Measurements from ENCODE around the gene TRAFD1. TPM values are rescaled to one million over a fixed set of nuclear protein-coding genes. Genes with fewer than 3 reads are reported as not detected.

TRAFD1 gene
- total and polyA plus RNA-seq, 2 donors (not counting 3 experiments of a cell fraction or from before 2014, with no cell fraction given) = 20.3 to 24.9 TPM

DNA sequence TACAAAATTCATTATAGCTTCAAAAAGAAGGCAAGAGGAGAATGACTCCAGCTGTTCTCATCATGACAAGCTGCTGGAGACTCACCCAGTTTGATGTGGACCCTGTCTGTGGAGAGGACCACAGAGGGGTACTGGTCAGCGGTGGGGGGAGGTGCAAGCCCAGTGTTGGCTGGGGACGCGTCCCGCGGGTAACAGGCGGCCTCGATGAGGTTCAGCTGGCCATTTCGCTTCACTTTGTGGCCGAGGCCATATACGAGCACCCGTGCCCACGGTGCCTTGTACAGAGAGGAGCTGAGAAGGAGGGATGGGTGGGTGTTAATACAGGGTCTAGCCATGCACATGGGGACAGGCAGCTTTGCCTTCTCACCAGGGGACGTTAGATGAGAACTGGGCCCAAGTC is 67.1 kb downstream of the TRAFD1 start:
- dilution Hi-C loops (cut with MboI; ENCODE audit: extremely low pct_ligation_motif_present, low sequenced_read_pairs) = no loop called here
- no peak overlapping the region for H3K4me2 ChIP-seq (ENCODE audit: insufficient read depth, low read length)
- H3K4me1 ChIP-seq (ENCODE audit: control insufficient read depth, extremely low read depth, insufficient read depth, low read length) = peaks cover 6% of the 10 kb centered on the region
- DNase-seq (ENCODE audit: low read depth, low spot score) (no peak), FAIRE-seq (no peak)
- intact Hi-C loops (cut with micrococcal nuclease) = no loop called here
- ChIA-PET POLR2A (no interaction called here), CTCF (interaction anchor here (1.2 to 11.6 kb wide), 2 partner anchors 11 to 194 kb away, joined by 4 to 253 read pairs; no protein-coding TSS in a partner anchor)
- H3K36me3 ChIP-seq (ENCODE audit: control insufficient read depth in 2 of 2, extremely low read depth in 1 of 2, insufficient read depth in 2 of 2, low read length in 2 of 2) = peaks cover 2 to 16% of the 10 kb centered on the region in 2 experiments
- no peaks in the 10 kb centered on the region for H3K9me1 ChIP-seq (replicated peaks; ENCODE audit: control insufficient read depth, extremely low read depth, insufficient read depth, low read length)
- no peaks in the 10 kb centered on the region for H3K79me2 ChIP-seq (ENCODE audit: control insufficient read depth, insufficient read depth, low read length)
- H3K4me3 ChIP-seq (replicated peaks in 1 of 3; ENCODE audit: insufficient read depth in 1 of 3, low read depth in 1 of 3, low read length in 3 of 3) = no peak overlapping the region
- BruUV-seq (replicated peaks) = no TSS peak
- TF ChIP-seq, protein P1, sequence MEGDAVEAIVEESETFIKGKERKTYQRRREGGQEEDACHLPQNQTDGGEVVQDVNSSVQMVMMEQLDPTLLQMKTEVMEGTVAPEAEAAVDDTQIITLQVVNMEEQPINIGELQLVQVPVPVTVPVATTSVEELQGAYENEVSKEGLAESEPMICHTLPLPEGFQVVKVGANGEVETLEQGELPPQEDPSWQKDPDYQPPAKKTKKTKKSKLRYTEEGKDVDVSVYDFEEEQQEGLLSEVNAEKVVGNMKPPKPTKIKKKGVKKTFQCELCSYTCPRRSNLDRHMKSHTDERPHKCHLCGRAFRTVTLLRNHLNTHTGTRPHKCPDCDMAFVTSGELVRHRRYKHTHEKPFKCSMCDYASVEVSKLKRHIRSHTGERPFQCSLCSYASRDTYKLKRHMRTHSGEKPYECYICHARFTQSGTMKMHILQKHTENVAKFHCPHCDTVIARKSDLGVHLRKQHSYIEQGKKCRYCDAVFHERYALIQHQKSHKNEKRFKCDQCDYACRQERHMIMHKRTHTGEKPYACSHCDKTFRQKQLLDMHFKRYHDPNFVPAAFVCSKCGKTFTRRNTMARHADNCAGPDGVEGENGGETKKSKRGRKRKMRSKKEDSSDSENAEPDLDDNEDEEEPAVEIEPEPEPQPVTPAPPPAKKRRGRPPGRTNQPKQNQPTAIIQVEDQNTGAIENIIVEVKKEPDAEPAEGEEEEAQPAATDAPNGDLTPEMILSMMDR (IDR thresholded peaks at IDR 0.05; ENCODE audit: extremely low read depth in 1 of 2, insufficient read depth in 1 of 2, low read depth in 1 of 2, low read length in 2 of 2) = no peak
- TF ChIP-seq EZH2 (IDR thresholded peaks at IDR 0.05; ENCODE audit: borderline replicate concordance, low read depth, low read length, severe bottlenecking) = no peak
- H3K9me3 ChIP-seq (replicated peaks; ENCODE audit: control insufficient read depth, insufficient read depth, low read length) = no peaks in the 10 kb centered on the region
- H3K27me3 ChIP-seq (ENCODE audit: control insufficient read depth in 2 of 2, insufficient read depth in 2 of 2, low read length in 2 of 2) = no peaks in the 10 kb centered on the region
- no peak overlapping the region for H3K27ac ChIP-seq (ENCODE audit: insufficient read depth, low read depth, low read length)
- H3K9ac ChIP-seq (replicated peaks; ENCODE audit: extremely low read depth, insufficient read depth, low read length) = no peak overlapping the region
- no peak overlapping the region for H2AFZ ChIP-seq (ENCODE audit: low read depth, low read length)
- no peaks in the 10 kb centered on the region for H4K20me1 ChIP-seq (replicated peaks; ENCODE audit: control insufficient read depth, extremely low read depth, insufficient read depth, low read length)

DNA sequence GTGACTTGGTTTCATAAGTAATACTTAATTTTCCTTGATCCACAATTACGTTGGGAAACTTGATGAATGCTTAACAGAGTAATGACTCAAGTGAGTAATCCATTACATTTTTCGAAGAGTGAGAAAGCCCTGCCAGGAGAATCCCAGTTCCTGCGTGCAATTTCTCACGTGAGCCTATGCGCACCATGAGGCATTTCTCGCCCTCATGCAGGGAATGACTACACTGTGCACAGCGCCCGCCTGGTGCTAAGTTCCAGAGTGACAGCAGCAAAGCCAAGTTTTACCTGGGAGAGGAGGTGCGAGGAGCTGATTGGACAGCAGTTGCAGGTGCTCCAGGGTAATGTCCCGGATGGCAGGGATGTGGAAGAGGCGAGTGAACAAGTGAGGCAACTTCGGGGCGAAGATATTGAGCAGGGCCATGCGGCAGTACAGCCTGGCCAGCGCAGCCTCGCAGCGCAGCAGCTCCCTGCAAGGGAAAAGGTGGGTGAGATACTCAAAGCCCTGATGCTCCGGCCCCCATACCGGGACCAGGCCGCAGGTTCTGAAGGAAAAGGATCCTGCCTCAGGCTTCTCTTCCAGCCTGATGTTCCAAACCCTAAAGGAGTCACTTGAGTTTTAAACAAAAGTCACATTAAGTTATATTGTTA is 69.4 kb downstream of the TRAFD1 start:
- intact Hi-C loops (cut with micrococcal nuclease) (no loop called here), dilution Hi-C loops (cut with MboI; ENCODE audit: extremely low pct_ligation_motif_present, low sequenced_read_pairs) (no loop called here)
- CTCF ChIA-PET = interaction anchor here (11.6 kb wide), 1 partner anchor 192 kb away, joined by 253 read pairs; no protein-coding TSS in a partner anchor

More for the DNA sequence above, 69.4 kb downstream of the TRAFD1 start:
- Histone ChIP-seq H3K27ac (ENCODE audit: insufficient read depth, low read depth, low read length) (no peak overlapping the region), H3K9ac (replicated peaks; ENCODE audit: extremely low read depth, insufficient read depth, low read length) (no peak overlapping the region), H4K20me1 (replicated peaks; ENCODE audit: control insufficient read depth, extremely low read depth, insufficient read depth, low read length) (no peaks in the 10 kb centered on the region), H3K36me3 (ENCODE audit: control insufficient read depth in 2 of 2, extremely low read depth in 1 of 2, insufficient read depth in 2 of 2, low read length in 2 of 2) (peaks cover 5 to 16% of the 10 kb centered on the region in 2 experiments), H3K79me2 (ENCODE audit: control insufficient read depth, insufficient read depth, low read length) (no peaks in the 10 kb centered on the region), H2AFZ (ENCODE audit: low read depth, low read length) (no peak overlapping the region), H3K4me1 (ENCODE audit: control insufficient read depth, extremely low read depth, insufficient read depth, low read length) (peaks cover 6% of the 10 kb centered on the region), H3K27me3 (ENCODE audit: control insufficient read depth in 2 of 2, insufficient read depth in 2 of 2, low read length in 2 of 2) (no peaks in the 10 kb centered on the region), H3K9me3 (replicated peaks; ENCODE audit: control insufficient read depth, insufficient read depth, low read length) (no peaks in the 10 kb centered on the region), H3K9me1 (replicated peaks; ENCODE audit: control insufficient read depth, extremely low read depth, insufficient read depth, low read length) (no peaks in the 10 kb centered on the region), H3K4me3 (replicated peaks in 1 of 3; ENCODE audit: insufficient read depth in 1 of 3, low read depth in 1 of 3, low read length in 3 of 3) (no peak overlapping the region), H3K4me2 (ENCODE audit: insufficient read depth, low read length) (no peak overlapping the region)
- TF ChIP-seq, protein P2, sequence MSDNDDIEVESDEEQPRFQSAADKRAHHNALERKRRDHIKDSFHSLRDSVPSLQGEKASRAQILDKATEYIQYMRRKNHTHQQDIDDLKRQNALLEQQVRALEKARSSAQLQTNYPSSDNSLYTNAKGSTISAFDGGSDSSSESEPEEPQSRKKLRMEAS (IDR thresholded peaks at IDR 0.05; ENCODE audit: insufficient read depth, insufficient read length) = no peak
- TF ChIP-seq POLR2A (IDR thresholded peaks at IDR 0.05; ENCODE audit: low read depth, low read length) = no peak
- TF ChIP-seq JUN (IDR thresholded peaks at IDR 0.05; ENCODE audit: borderline replicate concordance, insufficient read depth, insufficient read length, low read depth) = no peak
- TF ChIP-seq POLR2AphosphoS5 (IDR thresholded peaks at IDR 0.05; ENCODE audit: insufficient read depth, low read depth, low read length) = no peak
- TF ChIP-seq, protein P1 (IDR thresholded peaks at IDR 0.05; ENCODE audit: extremely low read depth in 1 of 2, insufficient read depth in 1 of 2, low read depth in 1 of 2, low read length in 2 of 2) = no peak
- TF ChIP-seq EZH2 (IDR thresholded peaks at IDR 0.05; ENCODE audit: borderline replicate concordance, low read depth, low read length, severe bottlenecking) = no peak
- no peak for TF ChIP-seq FOS (IDR thresholded peaks at IDR 0.05; ENCODE audit: borderline replicate concordance, insufficient read depth, low read length)
- no peak for TF ChIP-seq GATA2 (IDR thresholded peaks at IDR 0.05; ENCODE audit: insufficient read depth, insufficient read length, low read depth, low read length)
- TF ChIP-seq MYC (IDR thresholded peaks at IDR 0.05; ENCODE audit: low read depth, low read length) = no peak
- FAIRE-seq (no peak), DNase-seq (ENCODE audit: low read depth, low spot score) (no peak)
- POLR2A ChIA-PET = no interaction called here
- BruUV-seq (replicated peaks) = no TSS peak
